SK-N-SH (cell line): ENCODE results near the gene NUP210L. TPM values are rescaled to one million over a fixed set of nuclear protein-coding genes. Genes with fewer than 3 reads are reported as not detected.

Experiments used
- CTCF ChIA-PET: fragments of 300-600, 350-600 bp; formaldehyde crosslinking; extraction: SDS; loops from one replicate; lab custom pipeline; 2021; lab: Yijun Ruan, JAX
- POLR2A ChIA-PET: fragments of 350-600 bp; sonication (Branson Sonifier 250); formaldehyde crosslinking; extraction: SDS; loops from one replicate; lab custom pipeline; 2020; ENCODE audit warnings: antibody characterized with exemption, inconsistent platforms; lab: Yijun Ruan, JAX
- DNase-seq: peaks from one replicate; pipeline ENCODE4 v3.0.0; 2012
- H2AFZ ChIP-seq: fragments of 200-600 bp; sonication (generic); 2 replicates; pipeline ENCODE4 v1.8.1; 2016; ENCODE audit warnings: antibody characterized with exemption, mild to moderate bottlenecking, low read depth
- H3F3A ChIP-seq: fragments of 200-600 bp; sonication (generic); replicated peaks from 2 replicates; pipeline ENCODE3; 2016; ENCODE audit warnings: antibody characterized with exemption, mild to moderate bottlenecking; ENCODE audit not compliant: insufficient read depth
- H3K27ac ChIP-seq, 2 experiments: fragments of 200-500 bp in 1 of 2; fragments of 200-600 bp in 1 of 2; sonication (Bioruptor generic) in 1 of 2; sonication (generic), shearing (Covaris generic) in 1 of 2; 2 replicates each; pipeline versions ENCODE4 v1.5.1 to v1.6.1; 2014 to 2016; ENCODE audit warnings: low read depth in 2 of 2, inconsistent platforms in 1 of 2, low read length in 1 of 2, mild to moderate bottlenecking in 1 of 2, mixed read lengths in 1 of 2
- H3K27me3 ChIP-seq: fragments of 200-600 bp; sonication (generic), shearing (Covaris generic); 2 replicates; pipeline ENCODE4 v1.6.1; 2016; ENCODE audit warnings: mixed run types; ENCODE audit not compliant: insufficient read depth
- H3K36me3 ChIP-seq, 2 experiments: fragments of 200-500 bp in 1 of 2; fragments of 200-600 bp in 1 of 2; sonication (Bioruptor generic) in 1 of 2; sonication (generic) in 1 of 2; replicated peaks in 1 of 2; 2 replicates each; pipeline versions ENCODE3 to v1.5.1; 2014 to 2016; ENCODE audit warnings: low read length in 1 of 2, mild to moderate bottlenecking in 1 of 2; ENCODE audit not compliant: insufficient read depth in 2 of 2, control insufficient read depth in 1 of 2
- H3K4me1 ChIP-seq, 2 experiments: fragments of 200-500 bp in 1 of 2; fragments of 200-600 bp in 1 of 2; sonication (Bioruptor generic) in 1 of 2; sonication (generic), shearing (Covaris generic) in 1 of 2; 2 replicates each; pipeline versions ENCODE4 v1.5.1 to v1.6.1; 2014 to 2016; ENCODE audit warnings: low read depth in 1 of 2, low read length in 1 of 2, mixed run types in 1 of 2; ENCODE audit not compliant: insufficient read depth in 2 of 2, control insufficient read depth in 1 of 2
- H3K4me2 ChIP-seq: fragments of 200-600 bp; sonication (generic), shearing (Covaris generic); 2 replicates; pipeline ENCODE4 v1.6.1; 2017; ENCODE audit warnings: mixed run types
- H3K4me3 ChIP-seq, 2 experiments: fragments of 200-500 bp in 1 of 2; fragments of 200-600 bp in 1 of 2; sonication (Bioruptor generic) in 1 of 2; sonication (generic), shearing (Covaris generic) in 1 of 2; 2 replicates each; pipeline versions ENCODE4 v1.5.1 to v1.8.1; 2014 to 2016; ENCODE audit warnings: low read depth in 2 of 2, inconsistent platforms in 1 of 2, low read length in 1 of 2, mild to moderate bottlenecking in 1 of 2, mixed read lengths in 1 of 2, moderate library complexity in 1 of 2
- H3K79me2 ChIP-seq: fragments of 200-600 bp; sonication (generic); 2 replicates; pipeline ENCODE4 v1.8.1; 2017; ENCODE audit warnings: mild to moderate bottlenecking; ENCODE audit not compliant: insufficient read depth
- H3K9ac ChIP-seq: fragments of 200-600 bp; sonication (generic); 2 replicates; pipeline ENCODE4 v1.6.1; 2017; ENCODE audit warnings: mixed run types
- H3K9me2 ChIP-seq: fragments of 200-600 bp; sonication (generic); 2 replicates; pipeline ENCODE4 v1.6.1; 2017; ENCODE audit warnings: mixed run types
- H3K9me3 ChIP-seq: fragments of 200-600 bp; sonication (generic); 2 replicates; pipeline ENCODE4 v1.6.1; 2017; ENCODE audit warnings: mixed run types, mild to moderate bottlenecking, moderate library complexity
- H4K20me1 ChIP-seq: fragments of 200-600 bp; sonication (generic); 2 replicates; pipeline ENCODE4 v1.6.1; 2017; ENCODE audit warnings: mild to moderate bottlenecking, mixed run types; ENCODE audit not compliant: insufficient read depth
- EP300 ChIP-seq, 2 experiments: IDR thresholded peaks; 2 replicates each; pipeline versions ENCODE4 v1.4.0 to v1.6.1; 2012; ENCODE audit warnings: borderline replicate concordance in 1 of 2, low read depth in 1 of 2, low read length in 1 of 2
- FOSL2 ChIP-seq: IDR thresholded peaks from 2 replicates; pipeline ENCODE4 v1.4.0; 2012; ENCODE audit warnings: low read depth, mild to moderate bottlenecking, moderate library complexity, borderline replicate concordance
- FOXJ3 ChIP-seq: sonication (generic); formaldehyde crosslinking; IDR thresholded peaks from 2 replicates; pipeline ENCODE4 v1.5.1; 2020; ENCODE audit warnings: mild to moderate bottlenecking, missing genetic modification reagents
- JUND ChIP-seq: IDR thresholded peaks from 2 replicates; pipeline ENCODE4 v1.4.0; 2012
- NFIC ChIP-seq: IDR thresholded peaks from 2 replicates; pipeline ENCODE4 v1.4.0; 2012; ENCODE audit warnings: borderline replicate concordance
- NRF1 ChIP-seq: IDR thresholded peaks from 2 replicates; pipeline ENCODE4 v1.6.1; 2012; ENCODE audit warnings: low read depth, mild to moderate bottlenecking, low read length
- RCOR1 ChIP-seq: fragments of 150-350 bp; IDR thresholded peaks from 2 replicates; pipeline ENCODE4 v1.6.1; 2017; ENCODE audit warnings: antibody characterized with exemption, low read length
- RFX5 ChIP-seq: IDR thresholded peaks from 2 replicates; pipeline ENCODE4 v1.6.1; 2012; ENCODE audit warnings: mild to moderate bottlenecking, improper control_type of control experiment, low read length
- RXRA ChIP-seq: IDR thresholded peaks from 2 replicates; pipeline ENCODE4 v1.4.0; 2012; ENCODE audit warnings: low read depth, mild to moderate bottlenecking, borderline replicate concordance
- SMC3 ChIP-seq: IDR thresholded peaks from 2 replicates; pipeline ENCODE4 v1.6.1; 2012; ENCODE audit warnings: low read depth, low read length, improper control_type of control experiment
- TCF12 ChIP-seq: IDR thresholded peaks from 2 replicates; pipeline ENCODE4 v1.4.0; 2012
- WGBS: methylation state at CpG from one replicate; pipeline ENCODE4 v1.1.6; 2017; ENCODE audit warnings: low lambda C conversion rate; 5-methylcytosine and 5-hydroxymethylcytosine counted together
- polyA plus RNA-seq, 3 experiments: library from polyadenylated mRNA; depleted of rRNA; stranded (reverse); fragments of >200 nt; gene quantifications; 2 replicates each; pipeline ENCODE4 v1.2.3, GENCODE V29; 2012
- TF ChIP-seq, protein P1 (sequence below): fragments of 200-600 bp; sonication (generic); IDR thresholded peaks from 2 replicates; pipeline ENCODE4 v1.6.1; 2017; ENCODE audit warnings: antibody characterized with exemption, mild to moderate bottlenecking, moderate library complexity
- TF ChIP-seq, protein P2 (sequence below): IDR thresholded peaks from 2 replicates; pipeline ENCODE4 v1.6.1; 2012; ENCODE audit warnings: mild to moderate bottlenecking, low read depth, low read length, moderate library complexity
- TF ChIP-seq, protein P3 (sequence below): IDR thresholded peaks from 2 replicates; pipeline ENCODE4; 2012
- TF ChIP-seq, protein P4 (sequence below): IDR thresholded peaks from 2 replicates; pipeline ENCODE4 v1.4.0; 2012; ENCODE audit warnings: low read depth, borderline replicate concordance
- TF ChIP-seq, protein P5 (sequence below): fragments of 150-350 bp; IDR thresholded peaks from 2 replicates; pipeline ENCODE4 v1.6.1; 2016; ENCODE audit warnings: mild to moderate bottlenecking, low read depth, low read length
- TF ChIP-seq, protein P6 (sequence below): IDR thresholded peaks from 2 replicates; pipeline ENCODE4 v1.4.0; 2012; ENCODE audit warnings: low read depth

Gene NUP210L
- polyA plus RNA-seq, 1 of the 3 experiments (the other 2 are of a cell fraction): not detected

DNA sequence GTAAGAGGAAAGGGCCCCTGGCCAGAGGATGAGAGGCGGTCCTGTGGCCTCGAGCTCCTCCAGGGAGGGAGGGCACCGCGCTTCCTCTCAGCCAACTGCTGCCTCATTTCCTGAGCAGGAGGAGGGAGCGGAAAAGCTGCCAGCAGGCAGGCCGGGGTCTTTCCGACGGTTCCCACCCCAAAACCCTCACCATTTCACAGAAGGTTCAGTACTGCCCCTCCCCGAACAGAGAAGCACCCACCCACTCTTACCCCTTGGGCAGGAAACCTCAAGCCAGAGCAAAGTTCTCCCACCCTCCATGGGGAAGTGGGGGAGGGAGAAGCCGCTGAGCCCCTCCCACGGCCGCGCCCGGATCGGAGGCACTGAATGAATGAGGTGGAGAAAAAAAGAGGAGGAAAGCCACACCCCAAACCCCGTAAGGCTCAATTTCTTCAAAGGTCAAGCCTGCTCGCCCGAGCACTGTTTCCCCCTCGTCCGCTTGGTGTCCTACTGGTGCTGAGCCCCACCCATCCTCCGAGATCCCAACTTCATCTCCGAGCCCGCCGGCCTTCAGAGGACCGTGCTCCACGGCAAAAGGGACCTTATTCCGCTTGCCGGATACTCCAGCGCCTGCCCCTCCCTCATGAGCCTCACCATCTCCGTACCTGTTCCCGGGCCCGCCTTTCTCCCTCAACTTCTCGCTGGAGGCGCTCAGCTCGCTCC is 27.6 kb upstream of the NUP210L start (continued):
- TF ChIP-seq, protein P1, sequence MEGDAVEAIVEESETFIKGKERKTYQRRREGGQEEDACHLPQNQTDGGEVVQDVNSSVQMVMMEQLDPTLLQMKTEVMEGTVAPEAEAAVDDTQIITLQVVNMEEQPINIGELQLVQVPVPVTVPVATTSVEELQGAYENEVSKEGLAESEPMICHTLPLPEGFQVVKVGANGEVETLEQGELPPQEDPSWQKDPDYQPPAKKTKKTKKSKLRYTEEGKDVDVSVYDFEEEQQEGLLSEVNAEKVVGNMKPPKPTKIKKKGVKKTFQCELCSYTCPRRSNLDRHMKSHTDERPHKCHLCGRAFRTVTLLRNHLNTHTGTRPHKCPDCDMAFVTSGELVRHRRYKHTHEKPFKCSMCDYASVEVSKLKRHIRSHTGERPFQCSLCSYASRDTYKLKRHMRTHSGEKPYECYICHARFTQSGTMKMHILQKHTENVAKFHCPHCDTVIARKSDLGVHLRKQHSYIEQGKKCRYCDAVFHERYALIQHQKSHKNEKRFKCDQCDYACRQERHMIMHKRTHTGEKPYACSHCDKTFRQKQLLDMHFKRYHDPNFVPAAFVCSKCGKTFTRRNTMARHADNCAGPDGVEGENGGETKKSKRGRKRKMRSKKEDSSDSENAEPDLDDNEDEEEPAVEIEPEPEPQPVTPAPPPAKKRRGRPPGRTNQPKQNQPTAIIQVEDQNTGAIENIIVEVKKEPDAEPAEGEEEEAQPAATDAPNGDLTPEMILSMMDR: peak; percentile 10; the same call in 1 of the 2 replicates

DNA sequence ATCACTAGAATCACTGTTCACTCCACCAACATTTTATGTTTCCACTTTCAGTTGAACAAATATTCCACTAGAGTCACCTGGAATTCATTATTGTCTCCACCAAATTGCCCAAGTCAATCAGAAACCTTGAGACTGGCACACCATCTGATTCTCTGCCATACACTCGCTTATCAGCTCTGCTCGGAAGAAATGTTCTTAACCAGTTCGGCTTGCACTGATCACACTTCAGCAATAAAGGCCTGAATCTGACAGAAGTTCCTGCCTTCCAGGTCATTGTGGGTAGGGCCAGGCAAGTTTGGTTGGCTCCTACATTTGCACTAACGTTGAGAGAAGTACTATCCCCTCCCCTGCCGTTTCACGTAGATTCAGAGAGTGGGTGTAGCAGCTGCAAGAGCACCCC is 27.1 kb upstream of the NUP210L start:
- no peaks in the 10 kb centered on the region for H3K27me3 ChIP-seq
- ChIA-PET CTCF (interaction anchor here (0.8 to 2.1 kb wide), 3 partner anchors 17 to 37 kb away, joined by 3 to 9 read pairs (median 4); no protein-coding TSS in a partner anchor), POLR2A (interaction anchor here (0.5 to 1.0 kb wide), 2 partner anchors 177 to 191 kb away, joined by 5 to 6 read pairs; partner anchors contain the start of gene RPS27)

More for the DNA sequence above, 27.1 kb upstream of the NUP210L start:
- Histone ChIP-seq H3K4me2 (peak overlapping the region; percentile 90), H3K79me2 (peaks cover 61% of the 10 kb centered on the region), H3K9me2 (no peaks in the 10 kb centered on the region), H3K36me3 (peaks cover 18 to 24% of the 10 kb centered on the region in 2 experiments), H3K27ac (peak overlapping the region; percentile 86 to 93; a peak in 3 of 4 replicates), H3K9me3 (no peaks in the 10 kb centered on the region), H3K4me3 (peak overlapping the region; percentile 92 to 98), H2AFZ (no peak overlapping the region), H3K9ac (peak overlapping the region; percentile 90), H4K20me1 (peaks cover 53% of the 10 kb centered on the region), H3K4me1 (peaks cover 30 to 45% of the 10 kb centered on the region in 2 experiments; a peak in 3 of 4 replicates), H3F3A (peaks cover 18% of the 10 kb centered on the region)
- TF ChIP-seq NFIC (no peak), JUND (no peak), FOXJ3 (CRISPR knock-in tag) (no peak), EP300 (IDR thresholded peaks at IDR 0.05; ENCODE audit: borderline replicate concordance in 1 of 2, low read depth in 1 of 2, low read length in 1 of 2) (no peak), SMC3 (no peak), RXRA (no peak), NRF1 (no peak), RCOR1 (no peak), RFX5 (no peak), TCF12 (no peak), FOSL2 (no peak)
- TF ChIP-seq, protein P2, sequence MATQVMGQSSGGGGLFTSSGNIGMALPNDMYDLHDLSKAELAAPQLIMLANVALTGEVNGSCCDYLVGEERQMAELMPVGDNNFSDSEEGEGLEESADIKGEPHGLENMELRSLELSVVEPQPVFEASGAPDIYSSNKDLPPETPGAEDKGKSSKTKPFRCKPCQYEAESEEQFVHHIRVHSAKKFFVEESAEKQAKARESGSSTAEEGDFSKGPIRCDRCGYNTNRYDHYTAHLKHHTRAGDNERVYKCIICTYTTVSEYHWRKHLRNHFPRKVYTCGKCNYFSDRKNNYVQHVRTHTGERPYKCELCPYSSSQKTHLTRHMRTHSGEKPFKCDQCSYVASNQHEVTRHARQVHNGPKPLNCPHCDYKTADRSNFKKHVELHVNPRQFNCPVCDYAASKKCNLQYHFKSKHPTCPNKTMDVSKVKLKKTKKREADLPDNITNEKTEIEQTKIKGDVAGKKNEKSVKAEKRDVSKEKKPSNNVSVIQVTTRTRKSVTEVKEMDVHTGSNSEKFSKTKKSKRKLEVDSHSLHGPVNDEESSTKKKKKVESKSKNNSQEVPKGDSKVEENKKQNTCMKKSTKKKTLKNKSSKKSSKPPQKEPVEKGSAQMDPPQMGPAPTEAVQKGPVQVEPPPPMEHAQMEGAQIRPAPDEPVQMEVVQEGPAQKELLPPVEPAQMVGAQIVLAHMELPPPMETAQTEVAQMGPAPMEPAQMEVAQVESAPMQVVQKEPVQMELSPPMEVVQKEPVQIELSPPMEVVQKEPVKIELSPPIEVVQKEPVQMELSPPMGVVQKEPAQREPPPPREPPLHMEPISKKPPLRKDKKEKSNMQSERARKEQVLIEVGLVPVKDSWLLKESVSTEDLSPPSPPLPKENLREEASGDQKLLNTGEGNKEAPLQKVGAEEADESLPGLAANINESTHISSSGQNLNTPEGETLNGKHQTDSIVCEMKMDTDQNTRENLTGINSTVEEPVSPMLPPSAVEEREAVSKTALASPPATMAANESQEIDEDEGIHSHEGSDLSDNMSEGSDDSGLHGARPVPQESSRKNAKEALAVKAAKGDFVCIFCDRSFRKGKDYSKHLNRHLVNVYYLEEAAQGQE: no peak
- TF ChIP-seq, protein P3, sequence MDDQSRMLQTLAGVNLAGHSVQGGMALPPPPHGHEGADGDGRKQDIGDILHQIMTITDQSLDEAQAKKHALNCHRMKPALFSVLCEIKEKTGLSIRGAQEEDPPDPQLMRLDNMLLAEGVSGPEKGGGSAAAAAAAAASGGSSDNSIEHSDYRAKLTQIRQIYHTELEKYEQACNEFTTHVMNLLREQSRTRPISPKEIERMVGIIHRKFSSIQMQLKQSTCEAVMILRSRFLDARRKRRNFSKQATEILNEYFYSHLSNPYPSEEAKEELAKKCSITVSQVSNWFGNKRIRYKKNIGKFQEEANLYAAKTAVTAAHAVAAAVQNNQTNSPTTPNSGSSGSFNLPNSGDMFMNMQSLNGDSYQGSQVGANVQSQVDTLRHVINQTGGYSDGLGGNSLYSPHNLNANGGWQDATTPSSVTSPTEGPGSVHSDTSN: no peak
- TF ChIP-seq, protein P4, sequence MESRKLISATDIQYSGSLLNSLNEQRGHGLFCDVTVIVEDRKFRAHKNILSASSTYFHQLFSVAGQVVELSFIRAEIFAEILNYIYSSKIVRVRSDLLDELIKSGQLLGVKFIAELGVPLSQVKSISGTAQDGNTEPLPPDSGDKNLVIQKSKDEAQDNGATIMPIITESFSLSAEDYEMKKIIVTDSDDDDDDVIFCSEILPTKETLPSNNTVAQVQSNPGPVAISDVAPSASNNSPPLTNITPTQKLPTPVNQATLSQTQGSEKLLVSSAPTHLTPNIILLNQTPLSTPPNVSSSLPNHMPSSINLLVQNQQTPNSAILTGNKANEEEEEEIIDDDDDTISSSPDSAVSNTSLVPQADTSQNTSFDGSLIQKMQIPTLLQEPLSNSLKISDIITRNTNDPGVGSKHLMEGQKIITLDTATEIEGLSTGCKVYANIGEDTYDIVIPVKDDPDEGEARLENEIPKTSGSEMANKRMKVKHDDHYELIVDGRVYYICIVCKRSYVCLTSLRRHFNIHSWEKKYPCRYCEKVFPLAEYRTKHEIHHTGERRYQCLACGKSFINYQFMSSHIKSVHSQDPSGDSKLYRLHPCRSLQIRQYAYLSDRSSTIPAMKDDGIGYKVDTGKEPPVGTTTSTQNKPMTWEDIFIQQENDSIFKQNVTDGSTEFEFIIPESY: no peak
- TF ChIP-seq, protein P5, sequence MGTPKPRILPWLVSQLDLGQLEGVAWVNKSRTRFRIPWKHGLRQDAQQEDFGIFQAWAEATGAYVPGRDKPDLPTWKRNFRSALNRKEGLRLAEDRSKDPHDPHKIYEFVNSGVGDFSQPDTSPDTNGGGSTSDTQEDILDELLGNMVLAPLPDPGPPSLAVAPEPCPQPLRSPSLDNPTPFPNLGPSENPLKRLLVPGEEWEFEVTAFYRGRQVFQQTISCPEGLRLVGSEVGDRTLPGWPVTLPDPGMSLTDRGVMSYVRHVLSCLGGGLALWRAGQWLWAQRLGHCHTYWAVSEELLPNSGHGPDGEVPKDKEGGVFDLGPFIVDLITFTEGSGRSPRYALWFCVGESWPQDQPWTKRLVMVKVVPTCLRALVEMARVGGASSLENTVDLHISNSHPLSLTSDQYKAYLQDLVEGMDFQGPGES: no peak
- TF ChIP-seq, protein P6, sequence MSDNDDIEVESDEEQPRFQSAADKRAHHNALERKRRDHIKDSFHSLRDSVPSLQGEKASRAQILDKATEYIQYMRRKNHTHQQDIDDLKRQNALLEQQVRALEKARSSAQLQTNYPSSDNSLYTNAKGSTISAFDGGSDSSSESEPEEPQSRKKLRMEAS: no peak
- no peak for DNase-seq
- WGBS: 2% methylated on average over 6 of the region's 6 CpGs
